Activated T-cell treated with anti-CD3 and anti-CD28 coated beads for 1 hour (primary cell): Measurements from ENCODE around the gene MACF1.

ENCODE experiments used
- DNase-seq: peaks from one replicate; pipeline ENCODE4 v3.0.0-alpha.2; 2020; ENCODE audit warnings: low read depth

MACF1 gene

GRCh38 chr1:39393645-39394044 lies 189.2 kb downstream of the MACF1 start:
- no peak for DNase-seq

- no peak for DNase-seq
Observed at GRCh38 chr1:39394059-39394458, 189.6 kb downstream of the MACF1 start.

GRCh38 chr1:39394598-39394997 lies 190.1 kb downstream of the MACF1 start:
- no peak for DNase-seq

- no peak for DNase-seq
Observed at GRCh38 chr1:39395357-39395831, 190.9 kb downstream of the MACF1 start.

GRCh38 chr1:39396671-39397070 lies 192.2 kb downstream of the MACF1 start:
- no peak for DNase-seq

GRCh38 chr1:39397487-39397886 lies 193.0 kb downstream of the MACF1 start:
- no peak for DNase-seq

- DNase-seq, result no peak
Observed at GRCh38 chr1:39398278-39399021, 194.0 kb downstream of the MACF1 start.

GRCh38 chr1:39401106-39401505 lies 196.6 kb downstream of the MACF1 start:
- no peak for DNase-seq

- no peak for DNase-seq
Observed at GRCh38 chr1:39404876-39405275, 200.4 kb downstream of the MACF1 start.

GRCh38 chr1:39405358-39405757 lies 200.9 kb downstream of the MACF1 start:
- no peak for DNase-seq

- DNase-seq, result no peak
Observed at GRCh38 chr1:39406533-39407450, 202.3 kb downstream of the MACF1 start.

- DNase-seq, result no peak
Observed at GRCh38 chr1:39407510-39407895, 203.0 kb downstream of the MACF1 start.

- no peak for DNase-seq
Observed at GRCh38 chr1:39407896-39408640, 203.6 kb downstream of the MACF1 start.

- peak; percentile 70 for DNase-seq
Observed at GRCh38 chr1:39408641-39409054, 204.2 kb downstream of the MACF1 start.

GRCh38 chr1:39409055-39409816 lies 204.7 kb downstream of the MACF1 start:
- DNase-seq, result peak; percentile 12

- DNase-seq, result peak; percentile 53
Observed at GRCh38 chr1:39410915-39411436, 206.5 kb downstream of the MACF1 start.

- no peak for DNase-seq
Observed at GRCh38 chr1:39411526-39412478, 207.3 kb downstream of the MACF1 start.

- no peak for DNase-seq
Observed at GRCh38 chr1:39412892-39413291, 208.4 kb downstream of the MACF1 start.

GRCh38 chr1:39413902-39414528 lies 209.5 kb downstream of the MACF1 start:
- DNase-seq, result no peak

GRCh38 chr1:39415553-39415952 lies 211.1 kb downstream of the MACF1 start:
- DNase-seq, result no peak
